ENCODE results near the gene ERG.

Gene ERG

DNA sequence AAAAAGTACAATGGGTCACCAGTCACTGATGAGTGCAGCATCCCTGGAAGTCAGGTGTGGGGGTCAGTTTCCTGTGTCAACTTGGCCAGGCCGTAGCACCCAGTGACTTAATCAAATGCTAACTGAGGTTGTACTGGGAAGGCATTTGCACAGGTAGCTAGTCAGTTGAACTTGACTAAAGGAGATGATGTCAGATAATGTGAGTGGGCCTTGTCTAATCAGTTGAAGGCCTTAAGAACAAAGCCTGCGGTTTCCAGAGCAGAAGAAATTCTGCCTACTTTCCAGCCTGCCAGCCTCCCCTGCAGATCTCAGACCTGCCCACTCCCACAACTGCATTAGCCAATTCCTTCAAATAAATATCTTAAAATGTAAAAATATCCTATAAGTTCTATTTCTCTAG, 57.1 kb downstream of the ERG start:
- Mint-ChIP-seq H3K4me1 (ENCODE audit: low read depth) (no peaks in the 10 kb centered on the region), H3K27ac (no peak overlapping the region), H3K4me3 (no peak overlapping the region), H3K9me3 (ENCODE audit: low read depth) (no peaks in the 10 kb centered on the region), H3K27me3 (peaks cover 6% of the 10 kb centered on the region), H3K36me3 (no peaks in the 10 kb centered on the region)

DNA sequence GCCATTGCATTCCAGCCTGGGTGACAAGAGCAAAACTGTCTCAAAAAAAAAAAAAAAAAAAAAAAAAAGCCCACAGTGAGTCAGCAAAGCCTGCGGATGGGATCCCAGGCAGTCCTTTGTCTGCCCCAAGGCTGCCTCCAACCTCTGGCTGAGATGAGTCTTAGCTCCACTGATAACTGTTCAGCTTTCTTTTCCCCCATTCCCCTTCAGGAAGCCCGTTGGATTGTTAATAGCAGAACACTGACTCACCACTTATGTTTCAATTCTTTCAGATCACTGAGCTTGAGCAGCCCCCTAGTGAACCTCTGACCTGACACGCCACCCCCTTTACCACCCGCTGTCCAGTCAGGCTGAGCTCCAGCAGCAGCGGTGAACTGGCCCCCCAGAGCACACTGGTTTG, 57.5 kb downstream of the ERG start:
- Mint-ChIP-seq H3K36me3 (no peaks in the 10 kb centered on the region), H3K27ac (no peak overlapping the region), H3K9me3 (ENCODE audit: low read depth) (no peaks in the 10 kb centered on the region), H3K27me3 (peaks cover 5% of the 10 kb centered on the region), H3K4me1 (ENCODE audit: low read depth) (no peaks in the 10 kb centered on the region), H3K4me3 (no peak overlapping the region)

DNA sequence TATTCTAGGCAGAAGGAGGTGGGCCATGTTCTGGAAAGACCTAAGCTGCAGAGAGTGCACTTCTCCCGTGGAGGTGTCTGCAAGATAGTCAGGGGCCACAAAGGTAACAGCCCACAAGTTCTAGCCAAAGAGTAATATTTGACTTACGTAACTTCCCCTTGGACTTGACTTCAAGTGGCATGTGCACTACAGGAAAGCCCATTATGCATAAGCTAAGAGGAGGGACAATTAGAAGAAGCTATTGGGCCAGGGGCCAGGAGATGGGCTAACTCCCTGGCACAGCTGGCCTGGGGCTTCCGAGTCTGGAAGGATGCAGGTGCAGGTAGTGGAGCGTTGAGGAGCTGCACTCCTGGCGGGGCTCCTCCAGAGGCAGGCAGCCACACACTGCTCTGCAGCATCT, 58.3 kb downstream of the ERG start:
- H3K27ac Mint-ChIP-seq, result no peak overlapping the region
- no peaks in the 10 kb centered on the region for H3K4me1 Mint-ChIP-seq (ENCODE audit: low read depth)
- H3K4me3 Mint-ChIP-seq, result no peak overlapping the region
- no peaks in the 10 kb centered on the region for H3K36me3 Mint-ChIP-seq
- no peaks in the 10 kb centered on the region for H3K9me3 Mint-ChIP-seq (ENCODE audit: low read depth)
- H3K27me3 Mint-ChIP-seq, result peaks cover 5% of the 10 kb centered on the region

DNA sequence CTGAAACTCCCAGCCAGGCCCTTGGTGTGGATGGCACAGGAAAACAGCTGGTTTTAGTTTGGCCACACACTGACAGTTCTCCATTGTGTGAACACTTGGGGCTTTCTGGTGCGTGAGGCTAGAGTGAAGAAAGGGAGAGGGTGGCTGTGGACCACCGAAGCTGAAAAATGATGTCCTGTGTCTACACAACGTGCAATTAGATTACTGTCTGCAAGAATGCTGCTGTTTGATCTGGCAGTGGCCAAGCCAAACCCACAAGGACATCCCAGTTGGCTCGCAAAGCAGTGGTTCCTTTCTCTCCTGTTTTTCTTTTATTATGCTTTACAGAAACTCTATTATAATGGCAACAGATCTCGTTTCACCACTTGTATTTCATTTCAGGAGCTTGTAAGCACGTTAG, 58.9 kb downstream of the ERG start:
- Mint-ChIP-seq H3K27me3 (peaks cover 5% of the 10 kb centered on the region), H3K9me3 (ENCODE audit: low read depth) (no peaks in the 10 kb centered on the region), H3K4me3 (no peak overlapping the region), H3K4me1 (ENCODE audit: low read depth) (no peaks in the 10 kb centered on the region), H3K27ac (no peak overlapping the region), H3K36me3 (no peaks in the 10 kb centered on the region)

DNA sequence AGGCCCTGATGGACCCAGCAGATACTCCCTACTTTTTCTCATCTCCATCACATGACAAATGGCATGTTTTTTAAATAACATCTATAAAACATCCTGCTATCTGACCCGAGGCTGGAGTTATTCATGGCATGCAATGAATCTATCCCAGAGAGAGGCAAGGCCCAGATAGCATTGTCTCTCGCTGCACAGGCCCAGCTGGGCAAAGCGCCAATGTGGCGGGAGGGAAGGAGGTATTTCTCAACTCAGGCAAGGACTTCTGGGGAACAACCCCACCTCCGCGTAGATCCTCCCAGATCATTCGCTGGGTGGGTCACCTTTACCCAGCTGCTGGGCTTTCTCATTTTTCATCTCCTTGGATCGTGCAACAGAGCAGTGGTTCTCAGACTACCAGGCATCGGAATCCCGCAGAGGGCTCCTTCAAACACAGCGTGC, 59.8 kb downstream of the ERG start:
- Mint-ChIP-seq H3K27ac (no peak overlapping the region), H3K4me1 (ENCODE audit: low read depth) (no peaks in the 10 kb centered on the region), H3K36me3 (no peaks in the 10 kb centered on the region), H3K4me3 (no peak overlapping the region), H3K9me3 (ENCODE audit: low read depth) (no peaks in the 10 kb centered on the region), H3K27me3 (peaks cover 5% of the 10 kb centered on the region)

DNA sequence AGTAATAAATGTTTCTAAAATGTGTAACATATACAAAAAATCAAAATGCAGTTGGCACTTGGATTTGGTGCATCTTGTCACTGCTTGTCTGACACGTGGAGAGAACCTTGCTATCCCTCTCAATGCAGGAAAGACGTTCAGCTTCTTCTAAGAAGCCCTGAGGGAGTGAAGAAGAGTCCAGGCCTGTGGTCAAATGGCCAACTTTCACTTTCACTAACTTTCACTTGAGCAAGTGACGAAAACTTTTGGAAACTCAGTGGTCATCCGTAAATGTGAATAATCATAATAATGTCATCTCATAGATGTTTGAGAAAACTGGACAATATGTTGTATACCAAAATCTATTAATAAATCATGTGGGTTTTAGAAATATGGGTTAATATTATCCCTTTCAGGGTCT, 61.9 kb downstream of the ERG start:
- H3K4me3 Mint-ChIP-seq, result no peak overlapping the region
- H3K27ac Mint-ChIP-seq, result no peak overlapping the region
- no peaks in the 10 kb centered on the region for H3K4me1 Mint-ChIP-seq (ENCODE audit: low read depth)
- peaks cover 3% of the 10 kb centered on the region for H3K27me3 Mint-ChIP-seq
- no peaks in the 10 kb centered on the region for H3K9me3 Mint-ChIP-seq (ENCODE audit: low read depth)
- no peaks in the 10 kb centered on the region for H3K36me3 Mint-ChIP-seq

DNA sequence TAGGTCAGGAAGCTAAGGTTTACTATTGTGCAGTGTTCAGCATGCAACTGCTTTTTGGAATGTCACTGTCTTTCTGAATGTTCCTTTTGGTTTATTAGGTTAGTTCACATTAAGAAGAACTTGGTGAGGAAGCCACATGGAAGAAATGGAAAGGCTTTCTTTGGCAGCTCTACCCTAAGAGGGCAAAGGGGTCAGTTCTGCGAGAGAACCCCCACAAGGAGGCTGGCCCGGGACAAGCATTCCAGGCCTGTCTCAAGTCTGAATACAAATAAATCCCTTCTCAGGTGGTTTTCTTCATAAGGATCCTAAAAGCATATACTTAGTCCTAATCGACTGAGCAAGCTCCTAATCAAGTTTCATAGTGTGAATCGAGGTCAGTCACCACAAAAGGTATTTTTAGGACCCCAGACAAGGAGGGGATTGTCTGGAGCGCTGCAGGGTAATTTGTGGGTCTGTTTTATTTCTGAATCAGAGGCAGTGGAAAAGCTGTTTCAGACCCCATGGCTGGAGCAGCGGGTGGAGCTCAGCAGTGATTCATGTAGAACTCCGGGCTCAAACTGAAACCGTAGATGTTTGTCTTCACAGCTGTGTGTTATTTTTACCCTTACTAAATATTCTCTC, 63.3 kb downstream of the ERG start:
- no peak overlapping the region for H3K27ac Mint-ChIP-seq

DNA sequence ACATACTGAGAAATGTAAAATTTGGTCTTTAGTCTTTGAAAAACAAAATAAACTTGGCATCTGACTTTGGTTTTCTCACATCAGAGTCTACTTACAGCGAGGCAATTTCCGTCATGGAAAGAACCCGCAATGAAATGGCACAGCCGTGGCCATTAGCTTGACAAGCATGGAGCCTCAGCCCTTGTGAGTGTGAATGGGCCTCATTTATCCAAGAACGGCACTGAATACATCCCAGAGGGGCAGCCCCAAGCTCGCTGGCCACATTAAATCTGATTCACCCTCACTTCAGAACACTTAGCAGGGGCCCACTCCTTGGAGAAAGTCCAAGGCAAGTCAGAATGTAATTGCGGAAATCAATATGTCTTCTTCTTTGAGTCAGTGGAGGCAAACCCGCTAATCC, 64.8 kb downstream of the ERG start:
- peaks cover 3% of the 10 kb centered on the region for H3K9me3 Mint-ChIP-seq (ENCODE audit: low read depth)

More for the DNA sequence above, 63.3 kb downstream of the ERG start:
- H3K4me3 Mint-ChIP-seq, result no peak overlapping the region
- H3K4me1 Mint-ChIP-seq (ENCODE audit: low read depth), result no peaks in the 10 kb centered on the region
- peaks cover 3% of the 10 kb centered on the region for H3K9me3 Mint-ChIP-seq (ENCODE audit: low read depth)
- H3K27me3 Mint-ChIP-seq, result peaks cover 3% of the 10 kb centered on the region
- no peaks in the 10 kb centered on the region for H3K36me3 Mint-ChIP-seq

DNA sequence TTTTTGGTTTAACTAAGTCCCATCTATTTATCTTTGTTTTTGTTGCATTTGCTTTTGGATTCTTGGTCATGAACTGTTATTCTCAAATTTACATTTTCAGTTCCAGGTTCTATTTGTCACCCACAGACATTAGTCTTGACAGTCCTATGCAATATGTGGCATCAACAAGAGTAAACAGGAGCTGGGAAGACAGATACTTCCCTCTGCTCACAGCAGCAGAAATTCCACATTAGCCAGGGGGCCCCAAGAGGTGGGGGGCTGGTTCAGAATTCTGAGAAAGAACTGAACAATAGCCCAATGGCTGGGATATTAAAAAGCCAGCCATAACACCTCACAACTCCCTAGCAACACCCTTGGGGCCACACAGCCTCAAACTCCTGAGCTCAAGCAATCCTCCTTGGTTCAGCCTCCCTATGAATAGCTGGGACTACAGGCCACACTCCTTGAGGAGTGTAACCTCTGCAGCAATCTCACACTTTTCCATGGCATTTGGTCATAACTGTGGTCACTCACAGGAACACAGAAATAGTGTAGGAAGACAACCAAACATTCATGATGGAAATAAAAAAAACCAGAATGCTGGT, 67.8 kb downstream of the ERG start:
- H3K36me3 Mint-ChIP-seq, result no peaks in the 10 kb centered on the region
- H3K4me3 Mint-ChIP-seq, result no peak overlapping the region
- H3K9me3 Mint-ChIP-seq (ENCODE audit: low read depth), result peaks cover 3% of the 10 kb centered on the region
- H3K27ac Mint-ChIP-seq, result no peak overlapping the region
- peaks cover 1% of the 10 kb centered on the region for H3K27me3 Mint-ChIP-seq
- H3K4me1 Mint-ChIP-seq (ENCODE audit: low read depth), result no peaks in the 10 kb centered on the region

More for the DNA sequence above, 64.8 kb downstream of the ERG start:
- Mint-ChIP-seq H3K36me3 (no peaks in the 10 kb centered on the region), H3K4me3 (no peak overlapping the region), H3K27ac (no peak overlapping the region), H3K4me1 (ENCODE audit: low read depth) (no peaks in the 10 kb centered on the region), H3K27me3 (peaks cover 1% of the 10 kb centered on the region)

DNA sequence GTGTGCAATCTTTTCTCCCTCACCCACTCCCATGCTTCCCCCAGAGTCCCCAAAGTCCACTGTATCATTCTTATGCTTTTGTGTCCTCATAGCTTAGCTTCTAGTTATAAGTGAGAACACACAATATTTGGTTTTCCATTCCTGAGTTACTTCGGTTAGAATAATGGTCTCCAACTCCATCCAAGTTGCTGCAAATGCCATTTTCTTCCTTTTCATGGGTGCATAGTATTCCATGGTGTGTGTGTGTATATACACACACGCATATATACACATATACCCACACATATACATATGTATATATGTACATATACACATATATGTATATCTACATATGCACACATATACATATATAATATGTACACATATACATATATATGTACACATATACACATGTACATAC, 69.3 kb downstream of the ERG start:
- H3K27ac Mint-ChIP-seq, result no peak overlapping the region
- H3K4me1 Mint-ChIP-seq (ENCODE audit: low read depth), result no peaks in the 10 kb centered on the region
- peaks cover 4% of the 10 kb centered on the region for H3K27me3 Mint-ChIP-seq
- no peaks in the 10 kb centered on the region for H3K36me3 Mint-ChIP-seq
- H3K9me3 Mint-ChIP-seq (ENCODE audit: low read depth), result peaks cover 3% of the 10 kb centered on the region
- H3K4me3 Mint-ChIP-seq, result no peak overlapping the region

DNA sequence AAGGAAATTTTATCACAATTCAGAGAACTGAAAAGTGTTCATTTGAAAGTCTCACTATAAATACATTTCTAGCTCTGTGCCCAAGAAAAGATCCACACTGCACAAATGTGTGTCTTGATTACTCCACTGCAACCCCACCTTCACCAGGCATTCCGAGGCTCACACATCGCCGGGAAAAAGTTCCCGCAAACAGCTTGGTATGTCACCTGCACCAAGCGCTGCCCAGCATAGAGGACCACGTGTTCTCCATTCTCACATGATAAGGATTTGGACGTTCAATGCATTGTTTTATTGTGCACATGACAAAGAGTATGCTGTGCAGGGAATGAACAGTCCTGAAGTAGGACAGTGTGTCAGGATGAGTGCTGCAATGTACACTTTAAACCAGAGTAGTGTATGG, 70.1 kb downstream of the ERG start:
- H3K9me3 Mint-ChIP-seq (ENCODE audit: low read depth), result peaks cover 3% of the 10 kb centered on the region
- H3K4me3 Mint-ChIP-seq, result no peak overlapping the region
- no peak overlapping the region for H3K27ac Mint-ChIP-seq
- peaks cover 4% of the 10 kb centered on the region for H3K27me3 Mint-ChIP-seq
- no peaks in the 10 kb centered on the region for H3K36me3 Mint-ChIP-seq
- H3K4me1 Mint-ChIP-seq (ENCODE audit: low read depth), result no peaks in the 10 kb centered on the region

DNA sequence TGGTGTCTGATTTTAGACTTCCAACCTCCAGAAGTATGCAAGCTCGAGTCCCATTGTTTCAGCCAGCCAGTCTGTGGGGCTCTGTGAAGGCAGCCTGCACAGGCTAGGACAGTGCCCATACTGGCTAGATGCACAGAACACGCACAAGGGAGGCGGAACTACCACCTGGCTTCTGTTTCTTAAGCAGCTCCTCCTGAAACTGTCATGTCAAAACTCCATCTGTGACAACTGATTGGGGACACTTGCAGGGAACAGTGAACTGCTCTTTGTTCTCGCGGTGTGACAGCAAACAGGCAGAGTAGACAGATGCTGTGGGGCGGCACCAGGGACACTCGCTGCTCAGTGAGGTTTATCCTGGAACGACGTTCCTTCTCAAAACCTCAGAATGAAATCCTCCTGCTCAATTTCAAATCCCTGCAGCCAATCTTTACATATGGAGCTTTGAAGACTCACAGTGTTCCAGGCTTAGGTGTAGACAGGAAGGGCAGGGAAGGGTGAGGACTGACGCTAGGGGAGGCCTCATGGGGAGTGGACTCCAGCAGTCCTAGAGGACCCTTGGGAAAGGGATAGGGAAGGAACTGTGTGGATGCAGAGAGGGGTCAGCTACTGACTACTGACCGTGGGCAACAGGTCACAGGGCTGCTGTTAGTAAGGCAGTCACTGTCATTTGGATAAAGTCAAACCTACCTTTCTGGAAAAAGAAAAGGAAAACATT, 73.8 kb downstream of the ERG start:
- Mint-ChIP-seq H3K9me3 (ENCODE audit: low read depth) (no peaks in the 10 kb centered on the region), H3K27me3 (peaks cover 3% of the 10 kb centered on the region)

DNA sequence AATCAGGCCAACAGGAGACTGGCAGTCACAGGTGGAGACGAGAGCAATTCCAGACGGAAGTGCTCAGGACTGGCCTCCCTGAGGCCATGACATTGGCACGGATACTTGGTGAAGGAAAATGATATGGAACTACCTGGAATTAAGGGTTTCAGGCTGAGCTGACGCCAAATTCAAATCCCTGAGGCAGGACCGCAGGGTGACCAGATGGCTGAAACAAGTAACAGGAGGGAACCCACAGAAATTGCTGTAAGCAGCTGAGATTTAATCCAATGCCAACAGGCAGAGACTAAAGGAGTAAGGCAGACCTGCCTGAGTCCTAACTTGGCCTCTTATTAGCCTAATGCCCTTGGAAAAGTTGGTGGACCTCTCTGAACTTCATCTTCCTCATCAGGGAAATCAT, 76.2 kb downstream of the ERG start:
- Mint-ChIP-seq H3K9me3 (ENCODE audit: low read depth) (no peaks in the 10 kb centered on the region), H3K36me3 (no peaks in the 10 kb centered on the region), H3K27me3 (peaks cover 3% of the 10 kb centered on the region), H3K4me1 (ENCODE audit: low read depth) (no peaks in the 10 kb centered on the region), H3K4me3 (no peak overlapping the region), H3K27ac (no peak overlapping the region)

More for the DNA sequence above, 73.8 kb downstream of the ERG start:
- H3K4me3 Mint-ChIP-seq, result no peak overlapping the region
- H3K27ac Mint-ChIP-seq, result no peak overlapping the region
- H3K4me1 Mint-ChIP-seq (ENCODE audit: low read depth), result no peaks in the 10 kb centered on the region
- H3K36me3 Mint-ChIP-seq, result no peaks in the 10 kb centered on the region

DNA sequence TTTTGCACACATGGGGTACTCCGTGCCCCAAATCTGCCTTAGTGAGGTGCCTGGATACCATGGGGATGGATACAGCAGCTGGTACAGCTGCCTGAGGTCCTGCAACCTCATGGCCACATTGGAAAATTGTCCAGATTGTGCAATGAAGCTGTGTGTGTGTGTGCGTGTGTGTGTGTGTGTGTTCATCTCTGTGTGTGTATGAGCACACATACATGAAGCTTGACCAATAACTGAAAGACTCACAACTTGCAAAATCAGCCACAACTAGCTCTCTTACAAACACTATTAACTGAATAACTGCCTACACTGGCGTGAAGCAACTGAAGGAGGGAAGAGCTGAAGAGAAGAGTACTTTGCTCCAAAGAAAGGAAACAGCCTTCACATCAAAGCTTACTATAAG, 78.1 kb downstream of the ERG start:
- no peaks in the 10 kb centered on the region for H3K9me3 Mint-ChIP-seq (ENCODE audit: low read depth)
- H3K36me3 Mint-ChIP-seq, result no peaks in the 10 kb centered on the region
- H3K27me3 Mint-ChIP-seq, result peaks cover 3% of the 10 kb centered on the region
- no peak overlapping the region for H3K4me3 Mint-ChIP-seq
- no peak overlapping the region for H3K27ac Mint-ChIP-seq
- H3K4me1 Mint-ChIP-seq (ENCODE audit: low read depth), result no peaks in the 10 kb centered on the region

DNA sequence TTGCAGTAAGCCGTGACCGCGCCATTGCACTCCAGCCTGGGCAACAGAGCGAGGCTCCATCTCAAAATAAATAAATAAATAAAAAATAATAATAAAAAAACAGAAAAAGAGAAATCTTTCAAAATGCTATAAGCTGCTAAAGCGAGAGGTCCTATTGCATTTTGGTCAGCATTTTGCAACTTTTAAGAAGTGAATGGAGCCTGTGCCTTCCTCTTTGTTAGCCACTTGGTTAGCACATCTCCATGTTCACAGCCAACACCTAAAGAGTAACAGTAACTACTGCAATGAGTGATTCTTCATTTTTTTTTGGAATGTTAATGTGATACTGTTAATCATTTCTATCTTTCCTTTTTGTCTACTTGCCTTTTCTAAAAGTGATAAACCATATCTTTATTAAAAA, 80.6 kb downstream of the ERG start:
- Mint-ChIP-seq H3K27ac (no peak overlapping the region), H3K9me3 (ENCODE audit: low read depth) (no peaks in the 10 kb centered on the region), H3K4me1 (ENCODE audit: low read depth) (no peaks in the 10 kb centered on the region), H3K36me3 (no peaks in the 10 kb centered on the region), H3K4me3 (no peak overlapping the region), H3K27me3 (peaks cover 2% of the 10 kb centered on the region)

DNA sequence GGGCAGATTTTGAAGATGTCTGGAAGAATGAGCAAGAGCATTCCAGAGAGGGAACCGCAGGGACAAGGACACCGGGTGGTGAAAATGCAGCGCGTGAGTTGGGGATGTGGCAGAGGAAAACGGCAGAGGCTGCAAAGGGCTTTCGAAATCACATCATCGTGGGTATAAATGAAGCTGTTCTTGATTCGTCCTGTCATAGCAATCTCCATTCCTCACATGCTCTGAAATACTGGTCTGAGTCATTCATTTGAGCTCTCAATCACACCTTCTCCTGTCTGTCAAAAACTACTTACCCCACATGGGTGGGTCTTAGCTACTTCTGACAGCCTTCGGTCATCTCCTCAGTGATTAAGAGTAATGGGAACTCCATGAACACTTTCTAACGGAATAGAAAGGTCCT, 81.5 kb downstream of the ERG start:
- no peaks in the 10 kb centered on the region for H3K4me1 Mint-ChIP-seq (ENCODE audit: low read depth)
- peaks cover 2% of the 10 kb centered on the region for H3K27me3 Mint-ChIP-seq
- H3K4me3 Mint-ChIP-seq, result no peak overlapping the region
- no peaks in the 10 kb centered on the region for H3K36me3 Mint-ChIP-seq
- no peak overlapping the region for H3K27ac Mint-ChIP-seq
- no peaks in the 10 kb centered on the region for H3K9me3 Mint-ChIP-seq (ENCODE audit: low read depth)
